A673 (cell line): ENCODE measurements around the gene EZH1. TPM values are rescaled to one million over a fixed set of nuclear protein-coding genes. Genes with fewer than 3 reads are reported as not detected.

ENCODE experiments used
- BruUV-seq: library from RNA; stranded (reverse); fragments of 400-500 nt; replicated peaks from 2 replicates; lab custom pipeline; 2021; lab: Mats Ljungman, UMichigan
- CTCF ChIA-PET: fragments of 300-600 bp; sonication (Branson Sonifier 250); formaldehyde crosslinking; loops from one replicate; lab custom pipeline; 2022; ENCODE audit warnings: antibody characterized with exemption; lab: Charles Lee
- POLR2A ChIA-PET: fragments of 300-600 bp; sonication (Branson Sonifier 250); formaldehyde crosslinking; loops from one replicate; lab custom pipeline; 2022; ENCODE audit warnings: antibody characterized with exemption; ENCODE audit not compliant: low non-redundant PET; lab: Charles Lee
- DNase-seq: peaks from one replicate; pipeline ENCODE4 v3.0.0-alpha.2; 2015; ENCODE audit warnings: low spot score
- H3K27ac ChIP-seq: fragments of 200-600 bp; sonication (generic); 2 replicates; pipeline ENCODE4 v1.5.1; 2016; ENCODE audit warnings: mixed run types, low read depth, mild to moderate bottlenecking, mixed read lengths, antibody characterized with exemption, low read length; ENCODE audit not compliant: poor library complexity, severe bottlenecking
- H3K27me3 ChIP-seq: fragments of 200-600 bp; sonication (generic); replicated peaks from 2 replicates; pipeline ENCODE4 v1.6.1; 2017; ENCODE audit warnings: mixed run types, low read depth, mild to moderate bottlenecking, mixed read lengths, antibody characterized with exemption, low read length; ENCODE audit not compliant: insufficient read depth, poor library complexity
- H3K36me3 ChIP-seq: fragments of 200-600 bp; sonication (generic); 2 replicates; pipeline ENCODE4 v1.6.1; 2016; ENCODE audit warnings: mixed run types, mild to moderate bottlenecking, mixed read lengths, antibody characterized with exemption, low read length; ENCODE audit not compliant: insufficient read depth, poor library complexity, severe bottlenecking
- H3K4me1 ChIP-seq: fragments of 200-600 bp; sonication (generic); 2 replicates; pipeline ENCODE4 v1.6.1; 2017; ENCODE audit warnings: mixed run types, mild to moderate bottlenecking, mixed read lengths, antibody characterized with exemption, low read length; ENCODE audit not compliant: insufficient read depth, poor library complexity, severe bottlenecking
- H3K4me3 ChIP-seq: fragments of 200-600 bp; sonication (generic); 2 replicates; pipeline ENCODE4 v1.5.1; 2016; ENCODE audit warnings: low read depth, mixed run types, mild to moderate bottlenecking, mixed read lengths, low read length; ENCODE audit not compliant: poor library complexity, severe bottlenecking
- H3K9me3 ChIP-seq: fragments of 200-600 bp; sonication (generic); 2 replicates; pipeline ENCODE4 v1.6.1; 2016; ENCODE audit warnings: mixed run types, low read depth, mild to moderate bottlenecking, mixed read lengths, antibody characterized with exemption, low read length; ENCODE audit not compliant: poor library complexity, severe bottlenecking
- CTCF ChIP-seq: fragments of 300-800, 200-600 bp; sonication (generic); conservative IDR thresholded peaks from 2 replicates; pipeline ENCODE4 v1.5.1; 2017; ENCODE audit warnings: low read depth, mild to moderate bottlenecking, antibody characterized with exemption, low read length, moderate library complexity, mixed read lengths
- EZH2 ChIP-seq: fragments of 200-600 bp; sonication (generic); IDR thresholded peaks from 2 replicates; pipeline ENCODE4 v1.6.1; 2017; ENCODE audit warnings: borderline replicate concordance, low read depth, mild to moderate bottlenecking, mixed read lengths, antibody characterized with exemption, low read length; ENCODE audit not compliant: poor library complexity, severe bottlenecking
- intact Hi-C: fragments of 100-400 bp; cut with micrococcal nuclease; formaldehyde crosslinking; loops from one replicate; pipeline ENCODE4 v1.10.0; 2022; ENCODE audit not compliant: unreplicated experiment
- total RNA-seq: library from RNA; stranded (reverse); gene quantifications from 2 replicates; pipeline ENCODE4 v1.2.3, GENCODE V29; 2021

Gene EZH1
- total RNA-seq, 1 experiment from 2014 or later = 16.4 TPM

- BruUV-seq = no TSS peak
Observed at GRCh38 chr17:42706732-42707131, 38.1 kb downstream of the EZH1 start.

GRCh38 chr17:42704837-42705494 is 39.9 kb downstream of the EZH1 start:
- ChIA-PET POLR2A (no interaction called here), CTCF (no interaction called here)
- H3K36me3 ChIP-seq = peaks cover 18% of the 10 kb centered on the region
- TF ChIP-seq CTCF (no peak), EZH2 (no peak)
- no peak overlapping the region for H3K27ac ChIP-seq
- BruUV-seq = no TSS peak
- no peaks in the 10 kb centered on the region for H3K9me3 ChIP-seq
- no peaks in the 10 kb centered on the region for H3K27me3 ChIP-seq
- DNase-seq = no peak
- no peaks in the 10 kb centered on the region for H3K4me1 ChIP-seq
- intact Hi-C loops = no loop called here
- no peak overlapping the region for H3K4me3 ChIP-seq

More at GRCh38 chr17:42706732-42707131, 38.1 kb downstream of the EZH1 start:
- Histone ChIP-seq H3K9me3 (no peaks in the 10 kb centered on the region), H3K27ac (no peak overlapping the region), H3K27me3 (no peaks in the 10 kb centered on the region), H3K4me3 (no peak overlapping the region), H3K4me1 (no peaks in the 10 kb centered on the region), H3K36me3 (peaks cover 18% of the 10 kb centered on the region)
- intact Hi-C loops = no loop called here
- POLR2A ChIA-PET = no interaction called here
- TF ChIP-seq CTCF (no peak), EZH2 (no peak)
- DNase-seq = no peak
- CTCF ChIA-PET = no interaction called here

GRCh38 chr17:42704490-42704836 is 40.4 kb downstream of the EZH1 start:
- H3K4me1 ChIP-seq = no peaks in the 10 kb centered on the region
- H3K9me3 ChIP-seq = no peaks in the 10 kb centered on the region
- H3K27me3 ChIP-seq = no peaks in the 10 kb centered on the region
- ChIA-PET POLR2A (no interaction called here), CTCF (no interaction called here)
- peaks cover 18% of the 10 kb centered on the region for H3K36me3 ChIP-seq
- no peak overlapping the region for H3K27ac ChIP-seq
- no peak overlapping the region for H3K4me3 ChIP-seq
- no peak for DNase-seq
- BruUV-seq = no TSS peak
- intact Hi-C loops = no loop called here
- TF ChIP-seq EZH2 (no peak), CTCF (no peak)
